Measurements from ENCODE around the gene MSI2. TPM values are rescaled to one million over a fixed set of nuclear protein-coding genes. Genes with fewer than 3 reads are reported as not detected.

MSI2 gene
- total RNA-seq, 4 donors from 2014 or later, result 9.9 to 18.5 (median 13.8) TPM

DNA sequence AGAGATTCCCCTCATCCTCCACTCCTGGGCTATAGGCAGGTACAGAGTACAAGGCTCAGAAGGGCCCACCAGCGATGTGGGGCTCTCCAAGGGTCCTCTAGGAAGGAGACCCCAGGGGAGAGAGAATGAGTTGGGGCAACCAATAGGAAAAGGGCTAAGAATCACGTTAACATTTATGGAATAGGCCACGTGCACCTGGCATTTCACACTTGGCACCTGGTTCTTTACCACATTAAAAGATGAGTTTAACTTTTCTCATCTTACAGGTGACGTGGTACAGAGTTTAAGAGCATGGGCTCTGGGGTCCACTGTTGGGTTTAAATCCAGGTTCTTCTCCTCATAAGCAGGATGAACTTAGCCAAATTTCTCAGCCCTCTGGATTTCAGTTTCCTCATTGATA, 245.7 kb downstream of the MSI2 start:
- no peak for TF ChIP-seq POLR2A (IDR thresholded peaks at IDR 0.05)
- TF ChIP-seq, protein P1, sequence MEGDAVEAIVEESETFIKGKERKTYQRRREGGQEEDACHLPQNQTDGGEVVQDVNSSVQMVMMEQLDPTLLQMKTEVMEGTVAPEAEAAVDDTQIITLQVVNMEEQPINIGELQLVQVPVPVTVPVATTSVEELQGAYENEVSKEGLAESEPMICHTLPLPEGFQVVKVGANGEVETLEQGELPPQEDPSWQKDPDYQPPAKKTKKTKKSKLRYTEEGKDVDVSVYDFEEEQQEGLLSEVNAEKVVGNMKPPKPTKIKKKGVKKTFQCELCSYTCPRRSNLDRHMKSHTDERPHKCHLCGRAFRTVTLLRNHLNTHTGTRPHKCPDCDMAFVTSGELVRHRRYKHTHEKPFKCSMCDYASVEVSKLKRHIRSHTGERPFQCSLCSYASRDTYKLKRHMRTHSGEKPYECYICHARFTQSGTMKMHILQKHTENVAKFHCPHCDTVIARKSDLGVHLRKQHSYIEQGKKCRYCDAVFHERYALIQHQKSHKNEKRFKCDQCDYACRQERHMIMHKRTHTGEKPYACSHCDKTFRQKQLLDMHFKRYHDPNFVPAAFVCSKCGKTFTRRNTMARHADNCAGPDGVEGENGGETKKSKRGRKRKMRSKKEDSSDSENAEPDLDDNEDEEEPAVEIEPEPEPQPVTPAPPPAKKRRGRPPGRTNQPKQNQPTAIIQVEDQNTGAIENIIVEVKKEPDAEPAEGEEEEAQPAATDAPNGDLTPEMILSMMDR (IDR thresholded peaks at IDR 0.05), result no peak
- intact Hi-C loops (cut with DNase I; ENCODE audit: low total_unique reads), result no loop called here
- H3K4me3 ChIP-seq (ENCODE audit: low read depth, poor library complexity, severe bottlenecking), result no peak overlapping the region
- DNase-seq (ENCODE audit: low spot score in 2 of 2), result no peak
- 87 to 88% methylated on average over 4 of the region's 4 CpGs for WGBS, 2 donors

- intact Hi-C loops (cut with DNase I; ENCODE audit: low total_unique reads), result no loop called here
- H3K4me3 ChIP-seq (ENCODE audit: low read depth, poor library complexity, severe bottlenecking), result no peak overlapping the region
- DNase-seq (ENCODE audit: low spot score in 2 of 2), result no peak
- no peak for TF ChIP-seq POLR2A (IDR thresholded peaks at IDR 0.05)
- TF ChIP-seq, protein P1 (IDR thresholded peaks at IDR 0.05), result no peak
- WGBS, 2 donors, result 74 to 81% methylated on average over 2 of the region's 2 CpGs
These were observed 246.5 kb downstream of the MSI2 start for GRCh38 chr17:57502811-57503241.

- TF ChIP-seq, protein P1 (IDR thresholded peaks at IDR 0.05), result no peak
- TF ChIP-seq POLR2A (IDR thresholded peaks at IDR 0.05), result no peak
- intact Hi-C loops (cut with DNase I; ENCODE audit: low total_unique reads), result no loop called here
- DNase-seq (ENCODE audit: low spot score in 2 of 2), result no peak
- H3K4me3 ChIP-seq (ENCODE audit: low read depth, poor library complexity, severe bottlenecking), result no peak overlapping the region
- WGBS, 2 donors, result 93 to 97% methylated on average over 8 of the region's 8 CpGs
These were observed 247.9 kb downstream of the MSI2 start for GRCh38 chr17:57504208-57504607.

DNA sequence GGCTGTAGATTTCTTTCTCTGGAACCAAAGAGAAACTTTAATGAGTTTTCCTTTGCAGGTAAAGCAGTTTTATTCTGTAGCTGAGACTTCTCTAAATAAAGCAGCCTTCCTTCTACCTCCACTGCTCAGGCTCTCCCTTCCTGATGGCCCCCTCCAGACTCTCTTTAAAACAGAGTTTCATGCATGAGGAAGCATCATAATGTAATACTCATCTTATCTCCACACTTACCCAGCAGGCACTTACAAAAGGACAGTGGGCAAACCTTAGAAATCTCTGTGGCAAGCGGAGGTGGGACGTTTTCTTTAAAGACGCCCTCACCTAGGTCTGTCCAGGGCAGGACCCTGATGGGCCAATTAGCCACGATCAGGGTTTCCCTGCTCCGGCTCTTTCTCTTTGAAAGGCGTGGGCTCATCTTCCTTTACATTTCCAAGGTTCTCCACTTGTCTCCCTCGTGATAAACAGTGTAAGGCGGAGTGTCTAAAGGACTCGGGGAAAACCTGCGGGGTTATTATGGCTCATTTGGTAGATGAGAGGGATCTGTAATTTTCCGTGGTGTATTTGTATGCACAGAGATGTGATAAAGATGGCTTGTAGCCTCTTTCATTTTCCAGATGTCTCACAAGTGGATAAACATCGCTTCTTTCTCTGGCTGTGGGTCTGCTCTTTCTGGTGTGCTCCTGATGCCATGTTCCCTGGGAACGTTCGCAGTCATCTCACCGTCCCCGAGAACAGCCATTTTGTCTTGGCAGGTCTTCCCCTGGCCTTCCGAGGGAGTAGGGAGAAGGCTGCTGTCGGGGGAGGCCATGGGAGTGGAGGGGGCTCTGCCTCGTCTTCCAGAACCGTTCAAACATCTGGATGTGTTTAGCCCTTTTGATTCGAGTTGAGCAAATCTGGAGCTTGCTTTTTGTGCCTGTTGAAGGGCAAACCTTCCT, 249.8 kb downstream of the MSI2 start:
- 73 to 74% methylated on average over 21 of the region's 21 CpGs for WGBS, 2 donors
- no peak for TF ChIP-seq POLR2A (IDR thresholded peaks at IDR 0.05)
- TF ChIP-seq, protein P1 (IDR thresholded peaks at IDR 0.05), result no peak
- DNase-seq (ENCODE audit: low spot score in 2 of 2), result no peak
- intact Hi-C loops (cut with DNase I; ENCODE audit: low total_unique reads), result no loop called here
- H3K4me3 ChIP-seq (ENCODE audit: low read depth, poor library complexity, severe bottlenecking), result no peak overlapping the region

DNA sequence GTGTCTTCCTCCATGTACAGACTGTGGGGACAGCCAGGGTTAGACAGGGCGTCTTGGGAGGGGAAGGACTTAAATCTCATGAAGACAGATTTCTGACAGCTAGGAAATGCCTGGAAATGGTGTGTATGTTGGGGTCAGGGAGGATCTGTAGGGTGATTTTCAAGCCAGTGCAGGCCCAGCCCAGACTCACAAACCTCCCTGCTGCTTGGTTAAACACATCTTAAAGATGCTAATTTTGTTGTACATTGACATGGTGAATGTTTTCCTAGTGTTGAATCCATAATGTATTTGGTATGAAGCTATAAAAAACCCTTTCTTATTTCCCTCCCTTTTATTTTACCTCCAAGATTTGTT, 250.4 kb downstream of the MSI2 start:
- 45 to 58% methylated on average over 1 of the region's 1 CpG for WGBS, 2 donors
- H3K4me3 ChIP-seq (ENCODE audit: low read depth, poor library complexity, severe bottlenecking), result no peak overlapping the region
- intact Hi-C loops (cut with DNase I; ENCODE audit: low total_unique reads), result no loop called here
- TF ChIP-seq POLR2A (IDR thresholded peaks at IDR 0.05), result no peak
- TF ChIP-seq, protein P1 (IDR thresholded peaks at IDR 0.05), result no peak
- no peak for DNase-seq (ENCODE audit: low spot score in 2 of 2)
